Glutamatergic neuron (in vitro differentiated cells): ENCODE measurements around the gene HMGN1. TPM values are rescaled to one million over a fixed set of nuclear protein-coding genes. Genes with fewer than 3 reads are reported as not detected.

Experiments used
- DNase-seq: peaks from one replicate; pipeline ENCODE4 v3.0.0; 2022
- H3K27ac Mint-ChIP-seq: one replicate; pipeline ENCODE4 v1.8.0; 2020; ENCODE audit warnings: mild to moderate bottlenecking, mixed read lengths, inconsistent platforms; ENCODE audit not compliant: unreplicated experiment
- H3K27me3 Mint-ChIP-seq: one replicate; pipeline ENCODE4 v1.8.0; 2020; ENCODE audit warnings: mild to moderate bottlenecking, moderate library complexity, mixed read lengths, inconsistent platforms; ENCODE audit not compliant: unreplicated experiment
- H3K36me3 Mint-ChIP-seq: one replicate; pipeline ENCODE4 v1.8.0; 2020; ENCODE audit warnings: mild to moderate bottlenecking, mixed read lengths, inconsistent platforms; ENCODE audit not compliant: unreplicated experiment
- H3K4me1 Mint-ChIP-seq: one replicate; pipeline ENCODE4 v1.8.0; 2020; ENCODE audit warnings: mild to moderate bottlenecking, low read depth, mixed read lengths, inconsistent platforms; ENCODE audit not compliant: unreplicated experiment
- H3K4me3 Mint-ChIP-seq: one replicate; pipeline ENCODE4 v1.8.0; 2020; ENCODE audit warnings: mild to moderate bottlenecking, mixed read lengths, inconsistent platforms; ENCODE audit not compliant: unreplicated experiment
- H3K9me3 Mint-ChIP-seq: one replicate; pipeline ENCODE4 v1.8.0; 2020; ENCODE audit warnings: mild to moderate bottlenecking, moderate library complexity, mixed read lengths, inconsistent platforms; ENCODE audit not compliant: unreplicated experiment
- long read RNA-seq: library from polyadenylated mRNA; unstranded; transcript quantifications from one replicate; pipeline ENCODE4 v2.0.0, GENCODE V29; 2020; ENCODE audit not compliant: unreplicated experiment
- total RNA-seq: library from RNA; stranded (reverse); fragmentation: NEBNext Ultra II Directional; extraction: Animal tissue kit (Norgen Biotek cat#: 25700); gene quantifications from one replicate; pipeline ENCODE4 v1.2.1, GENCODE V29; 2021; ENCODE audit not compliant: unreplicated experiment
- TF ChIP-seq, protein P1 (sequence below): fragments of 200-600 bp; sonication (generic); IDR thresholded peaks from one replicate; pipeline ENCODE4 v1.5.0; 2021; ENCODE audit not compliant: partially characterized antibody, unreplicated experiment

Gene HMGN1, protein sequence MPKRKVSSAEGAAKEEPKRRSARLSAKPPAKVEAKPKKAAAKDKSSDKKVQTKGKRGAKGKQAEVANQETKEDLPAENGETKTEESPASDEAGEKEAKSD
- total RNA-seq: 231 TPM
- long read RNA-seq, transcript HMGN1-204 (6 exons, 1,383 nt): major isoform, 138 of 204 reads
- long read RNA-seq, partial matches to known transcripts: 37 of 204 reads
- long read RNA-seq, other reads (novel, unspliced or antisense): 23 of 204 reads

DNA sequence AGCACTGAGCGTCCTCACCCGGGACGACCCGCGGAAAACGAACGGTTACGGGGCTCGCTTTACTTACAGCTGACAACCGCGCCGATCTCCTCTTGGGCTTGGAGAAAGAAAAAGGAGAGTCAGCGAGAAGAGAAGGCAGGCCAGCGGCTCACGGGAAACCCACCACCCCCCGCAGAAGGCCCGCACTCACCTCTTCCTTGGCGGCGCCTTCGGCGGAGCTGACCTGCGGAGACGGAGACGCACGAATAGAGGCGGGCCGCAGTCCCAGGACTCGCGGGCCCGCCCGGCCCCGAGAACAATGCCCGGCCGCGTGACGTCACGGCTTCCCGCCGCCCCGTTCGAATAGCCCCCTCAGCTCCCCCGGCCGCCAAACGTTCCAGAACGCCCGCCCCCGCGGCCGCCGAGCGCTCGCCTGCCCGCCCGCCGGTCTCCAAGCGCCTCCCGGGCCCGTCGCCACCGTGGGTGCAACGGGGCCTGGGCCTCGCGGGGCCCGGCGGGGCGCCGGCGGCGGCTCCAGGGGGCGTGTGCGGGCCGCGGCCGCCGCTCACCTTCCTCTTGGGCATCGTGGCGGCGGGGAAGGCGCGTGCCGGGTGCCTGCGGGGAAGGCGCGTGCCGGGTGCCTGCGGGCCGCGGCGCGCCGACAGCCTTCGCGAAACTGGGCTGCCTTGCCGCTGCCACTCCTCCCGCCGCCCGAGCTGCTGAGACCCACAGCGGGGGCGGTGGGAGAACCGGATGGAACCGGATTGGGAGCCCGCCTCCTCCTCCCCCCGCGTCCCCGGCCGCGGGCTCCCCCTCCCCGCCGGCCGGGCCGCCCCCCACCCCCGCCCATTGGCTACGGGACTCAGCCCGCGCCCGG is at the start of gene HMGN1:
TSS of gene HMGN1 (minus strand) at position 734 of the 856 bp plus-strand sequence. CDS start at position 563, 171 bp downstream.
- Mint-ChIP-seq H3K27ac (peak within 1 kb of the TSS; percentile 93), H3K27me3 (peaks cover 3% of the 10 kb centered on the region), H3K4me1 (peaks cover 15% of the 10 kb centered on the region), H3K4me3 (peak within 1 kb of the TSS; percentile 96), H3K9me3 (peaks cover 2% of the 10 kb centered on the region), H3K36me3 (no peaks in the 10 kb centered on the region)
- DNase-seq: peak; percentile 90
- TF ChIP-seq, protein P1, sequence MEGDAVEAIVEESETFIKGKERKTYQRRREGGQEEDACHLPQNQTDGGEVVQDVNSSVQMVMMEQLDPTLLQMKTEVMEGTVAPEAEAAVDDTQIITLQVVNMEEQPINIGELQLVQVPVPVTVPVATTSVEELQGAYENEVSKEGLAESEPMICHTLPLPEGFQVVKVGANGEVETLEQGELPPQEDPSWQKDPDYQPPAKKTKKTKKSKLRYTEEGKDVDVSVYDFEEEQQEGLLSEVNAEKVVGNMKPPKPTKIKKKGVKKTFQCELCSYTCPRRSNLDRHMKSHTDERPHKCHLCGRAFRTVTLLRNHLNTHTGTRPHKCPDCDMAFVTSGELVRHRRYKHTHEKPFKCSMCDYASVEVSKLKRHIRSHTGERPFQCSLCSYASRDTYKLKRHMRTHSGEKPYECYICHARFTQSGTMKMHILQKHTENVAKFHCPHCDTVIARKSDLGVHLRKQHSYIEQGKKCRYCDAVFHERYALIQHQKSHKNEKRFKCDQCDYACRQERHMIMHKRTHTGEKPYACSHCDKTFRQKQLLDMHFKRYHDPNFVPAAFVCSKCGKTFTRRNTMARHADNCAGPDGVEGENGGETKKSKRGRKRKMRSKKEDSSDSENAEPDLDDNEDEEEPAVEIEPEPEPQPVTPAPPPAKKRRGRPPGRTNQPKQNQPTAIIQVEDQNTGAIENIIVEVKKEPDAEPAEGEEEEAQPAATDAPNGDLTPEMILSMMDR: no peak

DNA sequence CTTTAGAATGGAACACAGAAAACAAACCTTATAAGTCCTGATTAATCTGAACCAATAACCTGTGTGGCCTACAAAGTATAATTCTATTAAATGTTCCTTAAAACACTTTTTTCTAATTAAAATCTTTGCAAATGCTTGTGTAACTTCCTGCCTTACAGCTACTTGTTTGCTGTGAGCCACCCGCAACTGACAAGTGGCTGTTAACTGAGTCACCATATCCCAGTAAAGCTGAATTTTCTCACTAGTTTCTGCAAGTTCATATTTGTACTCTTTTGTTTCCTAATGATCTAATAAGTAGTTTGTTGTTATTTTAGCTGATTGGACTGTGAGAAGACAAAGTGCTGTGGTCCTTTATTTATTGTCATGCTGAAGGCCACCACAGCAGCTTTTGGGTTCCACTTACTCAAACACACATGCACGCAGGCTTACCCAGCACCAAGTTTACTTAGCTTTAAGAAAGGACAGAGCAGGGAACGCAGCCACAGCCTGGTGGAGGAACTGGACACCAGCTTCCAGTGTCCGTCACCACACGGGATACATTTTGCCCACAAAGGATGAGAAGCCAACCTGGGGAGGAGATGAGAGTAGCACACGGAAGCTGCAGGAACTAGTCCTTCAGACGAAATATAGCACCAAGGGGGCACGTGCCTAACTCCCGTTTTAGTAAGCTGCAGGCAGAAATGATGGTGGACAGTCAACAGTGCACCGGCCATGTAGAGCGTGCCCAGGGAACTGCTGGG is 48.9 kb upstream of the HMGN1 start:
- Mint-ChIP-seq H3K36me3 (no peaks in the 10 kb centered on the region), H3K27ac (no peak overlapping the region), H3K4me3 (no peak overlapping the region), H3K9me3 (no peaks in the 10 kb centered on the region), H3K4me1 (no peaks in the 10 kb centered on the region), H3K27me3 (peaks cover 1% of the 10 kb centered on the region)
- TF ChIP-seq, protein P1: no peak
- DNase-seq: no peak

DNA sequence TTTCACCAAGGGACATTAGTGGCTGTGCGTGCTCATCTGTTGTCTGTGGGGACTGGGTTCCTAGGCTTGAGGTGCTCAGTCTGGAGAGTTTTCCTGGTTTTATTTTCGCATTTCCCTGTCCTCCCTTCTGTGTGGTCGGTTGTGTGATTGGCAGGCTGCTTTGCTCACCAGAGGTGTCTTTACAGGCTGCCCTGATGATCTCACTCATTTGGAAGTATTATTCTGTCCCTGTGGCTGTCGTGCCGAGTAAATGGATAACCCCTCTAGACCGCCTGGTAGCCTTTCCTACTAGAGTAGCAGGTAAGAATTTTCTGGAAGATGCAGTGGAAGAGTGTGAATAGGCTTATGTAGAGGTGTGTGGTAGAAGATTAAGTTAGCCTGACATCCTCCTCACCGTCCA is 44.1 kb upstream of the HMGN1 start:
- DNase-seq: no peak
- TF ChIP-seq, protein P1: no peak
- peaks cover 6% of the 10 kb centered on the region for H3K4me1 Mint-ChIP-seq
- H3K9me3 Mint-ChIP-seq: no peaks in the 10 kb centered on the region
- no peaks in the 10 kb centered on the region for H3K36me3 Mint-ChIP-seq
- H3K4me3 Mint-ChIP-seq: no peak overlapping the region
- H3K27ac Mint-ChIP-seq: no peak overlapping the region
- H3K27me3 Mint-ChIP-seq: peaks cover 3% of the 10 kb centered on the region

DNA sequence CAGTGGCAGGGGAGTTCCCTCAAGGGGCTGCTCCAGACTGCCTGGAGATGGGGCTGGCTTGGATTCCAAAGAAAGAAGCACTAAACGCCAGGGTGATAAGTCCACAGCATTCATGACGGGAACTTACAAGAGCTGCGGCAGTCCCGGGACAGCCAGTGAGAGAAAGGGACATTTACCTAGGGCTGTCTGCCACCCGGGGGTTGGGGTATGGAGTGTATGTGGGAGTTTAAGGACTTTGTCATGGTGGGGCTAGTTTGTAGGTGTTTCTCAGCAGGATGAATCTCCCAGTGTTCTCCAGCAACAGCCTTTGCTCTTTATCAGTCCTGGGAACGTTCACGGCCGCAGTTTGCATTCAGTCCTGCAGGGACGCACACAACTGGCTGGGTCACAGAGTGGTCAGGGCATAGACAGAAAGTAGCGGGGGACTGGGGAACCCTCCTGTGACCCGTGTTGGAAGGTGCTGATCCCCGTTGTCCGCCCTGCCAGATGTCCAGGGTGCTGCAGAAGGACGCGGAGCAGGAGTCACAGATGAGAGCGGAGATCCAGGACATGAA is 41.4 kb upstream of the HMGN1 start:
- peak; percentile 29 for DNase-seq
- TF ChIP-seq, protein P1: no peak
- peaks cover 3% of the 10 kb centered on the region for H3K27me3 Mint-ChIP-seq

More for the DNA sequence above, 41.4 kb upstream of the HMGN1 start:
- no peak overlapping the region for H3K27ac Mint-ChIP-seq
- H3K4me1 Mint-ChIP-seq: peaks cover 7% of the 10 kb centered on the region
- H3K4me3 Mint-ChIP-seq: no peak overlapping the region
- peaks cover 1% of the 10 kb centered on the region for H3K9me3 Mint-ChIP-seq
- H3K36me3 Mint-ChIP-seq: no peaks in the 10 kb centered on the region
